H1 (cell line): ENCODE data around the gene TSPEAR. TPM values are rescaled to one million over a fixed set of nuclear protein-coding genes. Genes with fewer than 3 reads are reported as not detected.

Experiments used
- CTCF ChIA-PET: fragments of 300-600 bp; sonication (Branson Sonifier 250); formaldehyde crosslinking; loops from one replicate; lab custom pipeline; 2021; ENCODE audit not compliant: partially characterized antibody; lab: Charles Lee
- POLR2A ChIA-PET: fragments of 300-600 bp; sonication (Branson Sonifier 250); formaldehyde crosslinking; loops from one replicate; lab custom pipeline; 2021; ENCODE audit warnings: inconsistent platforms; ENCODE audit not compliant: partially characterized antibody; lab: Charles Lee
- DNase-seq, 2 experiments: peaks; one replicate each; pipeline versions ENCODE4 v3.0.0 to v3.0.0-alpha.2; 2010 to 2022; ENCODE audit warnings: low spot score in 2 of 2, low read depth in 1 of 2, mixed read lengths in 1 of 2
- FAIRE-seq: peaks from 2 replicates; lab custom pipeline; 2011; peaks lifted over from hg19 to GRCh38; lab: Jason Lieb, UNC
- H2AFZ ChIP-seq: 2 replicates; pipeline ENCODE4 v1.8.1; 2012; ENCODE audit warnings: low read length, inconsistent platforms
- H2AK5ac ChIP-seq: 2 replicates; pipeline ENCODE4 v1.6.1; 2013; ENCODE audit warnings: low read depth, low read length
- H2BK120ac ChIP-seq: replicated peaks from 2 replicates; pipeline ENCODE3; 2013; ENCODE audit warnings: low read depth, low read length, inconsistent platforms
- H2BK12ac ChIP-seq: 2 replicates; pipeline ENCODE4 v1.6.1; 2013; ENCODE audit warnings: low read depth, low read length
- H2BK15ac ChIP-seq: 2 replicates; pipeline ENCODE4 v1.6.1; 2013; ENCODE audit warnings: low read length
- H2BK20ac ChIP-seq: 2 replicates; pipeline ENCODE4 v1.6.1; 2013; ENCODE audit warnings: low read length
- H2BK5ac ChIP-seq: 2 replicates; pipeline ENCODE4 v1.6.1; 2013; ENCODE audit warnings: low read depth, low read length
- H3K14ac ChIP-seq: 2 replicates; pipeline ENCODE4 v1.6.1; 2013; ENCODE audit warnings: inconsistent platforms; ENCODE audit not compliant: insufficient read length
- H3K18ac ChIP-seq: 2 replicates; pipeline ENCODE4 v1.6.1; 2013; ENCODE audit warnings: low read length; ENCODE audit errors: extremely low read depth
- H3K23ac ChIP-seq: 2 replicates; pipeline ENCODE4 v1.6.1; 2013; ENCODE audit warnings: inconsistent platforms; ENCODE audit not compliant: insufficient read length
- H3K23me2 ChIP-seq: 2 replicates; pipeline ENCODE4 v1.6.1; 2013; ENCODE audit warnings: low read depth, low read length
- H3K27ac ChIP-seq: 2 replicates; pipeline ENCODE4 v1.6.1; 2011; ENCODE audit warnings: low read depth, low read length, inconsistent platforms
- H3K27me3 ChIP-seq, 4 experiments: replicated peaks in 1 of 4; 1 replicate in 1 of 4; 2 replicates in 3 of 4; pipeline versions ENCODE4 v1.6.1 to v1.8.1; 2011 to 2013; ENCODE audit warnings: low read length in 3 of 4, mild to moderate bottlenecking in 3 of 4, inconsistent platforms in 2 of 4, mixed read lengths in 2 of 4, moderate library complexity in 1 of 4; ENCODE audit not compliant: control insufficient read depth in 3 of 4, insufficient read depth in 3 of 4; ENCODE audit errors: extremely low read depth in 1 of 4
- H3K36me3 ChIP-seq, 4 experiments: 2 replicates each; pipeline versions ENCODE4 v1.6.1 to v1.8.1; 2011 to 2013; ENCODE audit warnings: mild to moderate bottlenecking in 4 of 4, low read length in 3 of 4, moderate library complexity in 2 of 4, control low read depth in 1 of 4, inconsistent platforms in 1 of 4; ENCODE audit not compliant: insufficient read depth in 4 of 4, control insufficient read depth in 2 of 4
- H3K4ac ChIP-seq: replicated peaks from 2 replicates; pipeline ENCODE3; 2013; ENCODE audit warnings: low read length, low read depth, mixed read lengths, inconsistent platforms; ENCODE audit not compliant: insufficient read length
- H3K4me1 ChIP-seq, 4 experiments: replicated peaks in 1 of 4; 1 replicate in 1 of 4; 2 replicates in 3 of 4; pipeline versions ENCODE4 v1.6.1 to v1.8.1; 2011 to 2013; ENCODE audit warnings: low read length in 3 of 4, inconsistent platforms in 2 of 4, mixed read lengths in 1 of 4; ENCODE audit not compliant: insufficient read depth in 4 of 4, control insufficient read depth in 3 of 4
- H3K4me2 ChIP-seq, 2 experiments: 2 replicates each; pipeline versions ENCODE4 v1.6.1 to v1.8.1; 2011 to 2013; ENCODE audit warnings: low read depth in 2 of 2, low read length in 2 of 2, control low read depth in 1 of 2, inconsistent platforms in 1 of 2, mild to moderate bottlenecking in 1 of 2; ENCODE audit not compliant: insufficient read depth in 1 of 2
- H3K4me3 ChIP-seq, 4 experiments: fragments of 200-600, 300-600 bp in 1 of 4; sonication (generic), shearing (Covaris generic), sonication (Bioruptor Twin) in 1 of 4; 2 replicates each; pipeline versions ENCODE4 v1.5.1 to v1.8.1; 2011 to 2016; ENCODE audit warnings: low read length in 4 of 4, low read depth in 3 of 4, control low read depth in 2 of 4, inconsistent platforms in 2 of 4, mild to moderate bottlenecking in 2 of 4, mixed read lengths in 1 of 4, moderate library complexity in 1 of 4; ENCODE audit not compliant: insufficient read depth in 2 of 4; ENCODE audit errors: extremely low read depth in 1 of 4
- H3K56ac ChIP-seq: replicated peaks from 2 replicates; pipeline ENCODE3; 2013; ENCODE audit warnings: low read depth, mild to moderate bottlenecking, mixed read lengths, low read length, inconsistent platforms; ENCODE audit not compliant: insufficient read length
- H3K79me1 ChIP-seq: 2 replicates; pipeline ENCODE4 v1.6.1; 2013; ENCODE audit warnings: low read depth, low read length, control low read depth
- H3K79me2 ChIP-seq, 2 experiments: 2 replicates each; pipeline versions ENCODE4 v1.6.1 to v1.8.1; 2012 to 2013; ENCODE audit warnings: low read length in 2 of 2, mild to moderate bottlenecking in 2 of 2, inconsistent platforms in 1 of 2; ENCODE audit not compliant: insufficient read depth in 2 of 2, control insufficient read depth in 1 of 2
- H3K9ac ChIP-seq, 4 experiments: replicated peaks in 1 of 4; 1 replicate in 1 of 4; 2 replicates in 3 of 4; pipeline versions ENCODE4 v1.6.1 to v1.8.1; 2011 to 2013; ENCODE audit warnings: low read depth in 3 of 4, low read length in 3 of 4, control low read depth in 2 of 4, mild to moderate bottlenecking in 2 of 4, moderate library complexity in 2 of 4, inconsistent platforms in 1 of 4; ENCODE audit errors: extremely low read depth in 1 of 4
- H3K9me3 ChIP-seq, 2 experiments: 2 replicates each; pipeline versions ENCODE4 v1.6.1 to v1.8.1; 2012 to 2013; ENCODE audit warnings: mild to moderate bottlenecking in 2 of 2, moderate library complexity in 2 of 2, control low read depth in 1 of 2, inconsistent platforms in 1 of 2, low read depth in 1 of 2, low read length in 1 of 2, mixed read lengths in 1 of 2; ENCODE audit not compliant: insufficient read depth in 2 of 2
- H4K20me1 ChIP-seq, 2 experiments: replicated peaks in 1 of 2; 2 replicates each; pipeline versions ENCODE3 to v1.8.1; 2011 to 2013; ENCODE audit warnings: inconsistent platforms in 2 of 2, low read length in 2 of 2, mild to moderate bottlenecking in 1 of 2; ENCODE audit not compliant: insufficient read depth in 2 of 2, control insufficient read depth in 1 of 2
- H4K5ac ChIP-seq: 2 replicates; pipeline ENCODE4 v1.6.1; 2013; ENCODE audit warnings: low read length, low read depth, mixed read lengths, inconsistent platforms; ENCODE audit not compliant: insufficient read length
- H4K8ac ChIP-seq: 2 replicates; pipeline ENCODE4 v1.8.0; 2013; ENCODE audit warnings: mild to moderate bottlenecking, moderate library complexity, low read length, inconsistent platforms; ENCODE audit not compliant: insufficient read depth; ENCODE audit errors: extremely low read depth
- H4K91ac ChIP-seq: replicated peaks from 2 replicates; pipeline ENCODE3; 2013; ENCODE audit warnings: low read length, mixed read lengths, inconsistent platforms; ENCODE audit not compliant: insufficient read length
- CBX5 ChIP-seq: fragments of 300-800, 300-1000 bp; sonication (generic); IDR thresholded peaks from 2 replicates; pipeline ENCODE4 v1.7.1; 2016; ENCODE audit warnings: antibody characterized with exemption, low read length, low read depth
- CBX8 ChIP-seq: fragments of 300-800, 300-1000 bp; sonication (generic); IDR thresholded peaks from 2 replicates; pipeline ENCODE4 v1.7.1; 2016; ENCODE audit warnings: low read depth, low read length, borderline replicate concordance
- CHD2 ChIP-seq: IDR thresholded peaks from 2 replicates; pipeline ENCODE4 v1.6.1; 2012; ENCODE audit warnings: low read length, improper control_type of control experiment
- HDAC6 ChIP-seq: IDR thresholded peaks from one replicate; pipeline ENCODE4 v1.7.1; 2012; ENCODE audit warnings: low read depth, mild to moderate bottlenecking, inconsistent platforms, low read length, moderate library complexity
- SP1 ChIP-seq: IDR thresholded peaks from 2 replicates; pipeline ENCODE4 v1.6.1; 2011; ENCODE audit warnings: low read depth, low read length
- TAF1 ChIP-seq: IDR thresholded peaks from 2 replicates; pipeline ENCODE4 v1.6.1; 2011; ENCODE audit warnings: mild to moderate bottlenecking, low read depth, low read length
- USF2 ChIP-seq: IDR thresholded peaks from 2 replicates; pipeline ENCODE4 v1.6.1; 2011; ENCODE audit warnings: low read length, improper control_type of control experiment
- ZNF274 ChIP-seq: IDR thresholded peaks from 2 replicates; pipeline ENCODE4 v1.7.0; 2012; ENCODE audit warnings: low read length, borderline replicate concordance; ENCODE audit errors: extremely low read depth
- WGBS, 2 experiments: shearing (Covaris generic) in 1 of 2; methylation state at CpG; one replicate each; pipeline versions ENCODE4 v1.1.6 to v1.1.7; 2013 to 2015; ENCODE audit warnings: low lambda C conversion rate in 2 of 2, mixed read lengths in 2 of 2, inconsistent platforms in 1 of 2, low coverage in 1 of 2, missing lambda C conversion rate in 1 of 2; ENCODE audit not compliant: insufficient replicate concordance in 2 of 2, insufficient coverage in 1 of 2, insufficient read length in 1 of 2; ENCODE audit errors: extremely low coverage in 1 of 2, missing lambda C conversion rate in 1 of 2; 5-methylcytosine and 5-hydroxymethylcytosine counted together
- polyA plus RNA-seq, 7 experiments: library from polyadenylated mRNA; depleted of rRNA in 3 of 7; stranded (reverse) in 5 of 7; unstranded in 2 of 7; fragments of >200 nt in 5 of 7; fragments of 200-250 nt in 2 of 7; gene quantifications; 1 replicate in 5 of 7; 2 replicates in 1 of 7; 4 replicates in 1 of 7; pipeline versions ENCODE4 v1.2.1 to v1.2.3, GENCODE V29; 2011 to 2013; ENCODE audit warnings: missing spikeins in 2 of 7, mixed read lengths in 2 of 7
- total RNA-seq: library from RNA; stranded (reverse); fragmentation: NEBNext Ultra II Directional; extraction: Animal tissue kit (Norgen Biotek cat#: 25700); gene quantifications from 2 replicates; pipeline ENCODE4 v1.2.1, GENCODE V29; 2021
- TF ChIP-seq, protein P1 (sequence below): IDR thresholded peaks from 2 replicates; pipeline ENCODE4 v1.6.1; 2012; ENCODE audit warnings: low read length, inconsistent platforms

The TSPEAR gene
- total and polyA plus RNA-seq, 2 of the 8 experiments (the other 6 are each of a cell fraction or from before 2014, with no cell fraction given): 0.58 to 0.89 TPM

DNA sequence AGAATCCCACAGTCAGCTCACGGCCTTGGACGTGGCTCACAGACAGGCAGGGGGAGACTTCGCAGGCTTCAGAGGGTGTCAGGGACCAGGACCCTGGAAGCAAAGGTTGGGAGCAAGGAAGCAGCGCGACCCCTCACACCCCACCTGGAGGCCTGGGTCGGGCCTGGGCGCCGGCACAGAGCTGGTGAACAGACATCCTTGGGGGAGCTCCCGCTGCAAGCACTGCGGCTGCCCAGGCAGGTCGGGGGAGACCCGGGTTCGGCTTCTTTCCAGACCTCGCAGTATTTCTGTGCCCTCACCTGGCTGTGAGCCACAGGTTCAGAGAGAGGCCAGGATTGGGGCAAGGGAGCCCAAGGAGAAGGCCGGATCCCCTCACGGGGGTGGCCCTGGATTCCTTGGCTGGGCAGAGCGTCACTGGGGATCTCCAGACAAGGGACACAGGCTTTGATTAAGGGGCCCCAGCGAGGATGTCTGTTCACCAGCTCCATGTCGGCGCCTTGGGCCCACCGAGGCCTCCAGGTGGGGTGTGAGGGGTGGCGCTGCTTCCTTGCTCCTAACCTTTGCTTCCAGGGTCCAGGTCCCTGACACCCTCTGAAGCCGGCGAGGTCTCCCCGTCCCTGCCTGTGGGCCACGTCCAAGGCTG, 37.9 kb upstream of the TSPEAR start:
- WGBS, 2 experiments: 61% methylated on average over 24 of the region's 26 CpGs; no CpG with 5 or more reads in 1 of the 2 experiments
- TF ChIP-seq ZNF274 (no peak), SP1 (no peak), CHD2 (no peak), TAF1 (no peak), HDAC6 (no peak), CBX8 (no peak), CBX5 (no peak), USF2 (no peak)
- TF ChIP-seq, protein P1, sequence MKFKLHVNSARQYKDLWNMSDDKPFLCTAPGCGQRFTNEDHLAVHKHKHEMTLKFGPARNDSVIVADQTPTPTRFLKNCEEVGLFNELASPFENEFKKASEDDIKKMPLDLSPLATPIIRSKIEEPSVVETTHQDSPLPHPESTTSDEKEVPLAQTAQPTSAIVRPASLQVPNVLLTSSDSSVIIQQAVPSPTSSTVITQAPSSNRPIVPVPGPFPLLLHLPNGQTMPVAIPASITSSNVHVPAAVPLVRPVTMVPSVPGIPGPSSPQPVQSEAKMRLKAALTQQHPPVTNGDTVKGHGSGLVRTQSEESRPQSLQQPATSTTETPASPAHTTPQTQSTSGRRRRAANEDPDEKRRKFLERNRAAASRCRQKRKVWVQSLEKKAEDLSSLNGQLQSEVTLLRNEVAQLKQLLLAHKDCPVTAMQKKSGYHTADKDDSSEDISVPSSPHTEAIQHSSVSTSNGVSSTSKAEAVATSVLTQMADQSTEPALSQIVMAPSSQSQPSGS: no peak

More for the DNA sequence above, 37.9 kb upstream of the TSPEAR start:
- Histone ChIP-seq H2BK5ac (peak overlapping the region; percentile 88; the same call in 1 of the 2 replicates), H3K79me2 (no peaks in the 10 kb centered on the region), H2AK5ac (no peak overlapping the region), H2BK120ac (no peak overlapping the region), H3K9ac (peak overlapping the region in 1 of 4 experiments; percentile 24; a peak in 2 of 7 replicates), H4K5ac (peak overlapping the region; percentile 49), H4K20me1 (peaks cover 0 to 3% of the 10 kb centered on the region in 2 experiments), H2AFZ (peak overlapping the region; percentile 28; the same call in 1 of the 2 replicates), H3K4ac (no peak overlapping the region), H3K27me3 (0 out of 7 replicates have a peak, but pooled peaks cover 0 to 7% (median under 1%) of the 10 kb centered on the region in 4 experiments), H3K36me3 (no peaks in the 10 kb centered on the region), H3K23me2 (0 out of 2 replicates have a peak, but pooled peaks cover 4% of the 10 kb centered on the region), H2BK20ac (peak overlapping the region; percentile 99), H3K4me1 (peaks cover 0 to 33% (median 18%) of the 10 kb centered on the region in 4 experiments; a peak in 6 of 7 replicates), H2BK12ac (peak overlapping the region; percentile 85; the same call in 1 of the 2 replicates), H3K27ac (no peak overlapping the region), H4K91ac (peak overlapping the region; percentile 91), H3K56ac (no peak overlapping the region), H3K23ac (no peak overlapping the region), H3K4me2 (peak overlapping the region; percentile 62 to 90), H4K8ac (peak overlapping the region; percentile 79), H3K4me3 (peak overlapping the region; percentile 15 to 48 (median 26); a peak in 6 of 8 replicates), H3K18ac (peak overlapping the region; percentile 49), H2BK15ac (0 out of 2 replicates have a peak overlapping the region, but pooled peaks have one; percentile 98), H3K14ac (no peak overlapping the region), H3K79me1 (no peaks in the 10 kb centered on the region), H3K9me3 (peaks cover 11 to 18% of the 10 kb centered on the region in 2 experiments)
- POLR2A ChIA-PET: interaction anchor here (0.8 to 2.2 kb wide), 9 partner anchors 11 to 164 kb away, joined by 3 to 10 read pairs (median 4); no protein-coding TSS in a partner anchor
- FAIRE-seq (no peak), DNase-seq (no peak)
- CTCF ChIA-PET: interaction anchor here (0.7 to 4.2 kb wide), 17 partner anchors 9 to 239 kb away, joined by 3 to 28 read pairs (median 4); partner anchors contain the start of genes KRTAP10-12 and KRTAP10-9
